Spleen (tissue), 7 donors: ENCODE results near the gene FBXO10.

Experiments used
- POLR2A ChIP-seq, 3 donors: fragments of 450-650 bp; IDR thresholded peaks; one replicate each; pipeline ENCODE4 v1.5.1; 2017; ENCODE audit warnings: antibody characterized with exemption in 3 of 3, mild to moderate bottlenecking in 1 of 3
- POLR2AphosphoS5 ChIP-seq, 3 donors: sonication (generic); formaldehyde crosslinking; IDR thresholded peaks; one replicate each; pipeline ENCODE4 v1.5.1; 2017; ENCODE audit warnings: antibody characterized with exemption in 3 of 3
- TF ChIP-seq, protein P1 (sequence below), 11 experiments: fragments of 200-600 bp in 7 of 11; fragments of 450-650 bp in 4 of 11; sonication (generic) in 4 of 11; IDR thresholded peaks in 8 of 11; conservative IDR thresholded peaks in 3 of 11; 1 replicate in 7 of 11; 2 replicates in 4 of 11; pipeline versions ENCODE4 v1.4.0 to v1.8.0; 2016 to 2021; ENCODE audit warnings: antibody characterized with exemption in 11 of 11, inconsistent platforms in 4 of 11, mild to moderate bottlenecking in 1 of 11
- donor health status: DM: no; HTN: no; CAD: no; lungs with moderate emphysema.
- donor health status: DM: no; HTN: no; CAD: no.
- donor health status: DM: no; HTN: no; CAD: no.

- TF ChIP-seq, protein P1, sequence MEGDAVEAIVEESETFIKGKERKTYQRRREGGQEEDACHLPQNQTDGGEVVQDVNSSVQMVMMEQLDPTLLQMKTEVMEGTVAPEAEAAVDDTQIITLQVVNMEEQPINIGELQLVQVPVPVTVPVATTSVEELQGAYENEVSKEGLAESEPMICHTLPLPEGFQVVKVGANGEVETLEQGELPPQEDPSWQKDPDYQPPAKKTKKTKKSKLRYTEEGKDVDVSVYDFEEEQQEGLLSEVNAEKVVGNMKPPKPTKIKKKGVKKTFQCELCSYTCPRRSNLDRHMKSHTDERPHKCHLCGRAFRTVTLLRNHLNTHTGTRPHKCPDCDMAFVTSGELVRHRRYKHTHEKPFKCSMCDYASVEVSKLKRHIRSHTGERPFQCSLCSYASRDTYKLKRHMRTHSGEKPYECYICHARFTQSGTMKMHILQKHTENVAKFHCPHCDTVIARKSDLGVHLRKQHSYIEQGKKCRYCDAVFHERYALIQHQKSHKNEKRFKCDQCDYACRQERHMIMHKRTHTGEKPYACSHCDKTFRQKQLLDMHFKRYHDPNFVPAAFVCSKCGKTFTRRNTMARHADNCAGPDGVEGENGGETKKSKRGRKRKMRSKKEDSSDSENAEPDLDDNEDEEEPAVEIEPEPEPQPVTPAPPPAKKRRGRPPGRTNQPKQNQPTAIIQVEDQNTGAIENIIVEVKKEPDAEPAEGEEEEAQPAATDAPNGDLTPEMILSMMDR (IDR thresholded peaks at IDR 0.05 in 8 of 11, conservative IDR thresholded peaks at IDR 0.05 in 3 of 11) = no peak
- TF ChIP-seq POLR2A (IDR thresholded peaks at IDR 0.05) (no peak), POLR2AphosphoS5 (IDR thresholded peaks at IDR 0.05) (no peak)
Observed at GRCh38 chr9:37554318-37554717, 21.9 kb downstream of the FBXO10 start.
